Measurements from ENCODE around the gene MX2.

MX2 gene

DNA sequence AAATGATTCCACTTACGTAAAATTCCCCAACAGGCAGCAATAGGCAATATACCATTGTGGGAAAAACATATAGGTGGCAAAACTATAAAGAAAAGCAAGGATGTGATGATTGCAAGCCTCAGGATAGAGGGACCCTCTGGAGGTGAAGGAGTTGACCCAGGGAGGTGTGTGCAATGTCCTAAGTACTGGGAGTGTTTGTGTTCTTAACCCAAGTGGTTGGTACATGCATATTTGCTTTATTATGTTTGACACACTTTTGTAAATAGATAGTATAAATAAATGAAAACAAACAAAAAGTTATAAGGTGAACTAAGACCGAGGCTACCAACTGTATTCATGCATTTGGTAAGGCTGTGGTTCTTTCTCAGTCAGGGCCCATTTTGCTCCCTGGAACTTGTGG lies 71.7 kb downstream of the MX2 start:
- no peak for DNase-seq (ENCODE audit: low read depth in 2 of 2, low spot score in 1 of 2)

DNA sequence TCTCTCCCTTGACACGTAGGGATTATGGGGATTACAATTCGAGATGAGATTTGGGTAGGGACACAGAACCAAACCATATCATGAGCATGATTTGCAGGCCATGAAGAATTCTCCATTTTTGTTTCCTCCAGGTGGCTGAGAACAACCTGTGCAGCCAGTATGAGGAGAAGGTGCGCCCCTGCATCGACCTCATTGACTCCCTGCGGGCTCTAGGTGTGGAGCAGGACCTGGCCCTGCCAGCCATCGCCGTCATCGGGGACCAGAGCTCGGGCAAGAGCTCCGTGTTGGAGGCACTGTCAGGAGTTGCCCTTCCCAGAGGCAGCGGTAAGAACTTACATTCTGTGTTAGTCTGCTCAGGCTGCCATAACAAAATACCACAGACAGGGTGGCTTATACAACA lies 73.9 kb downstream of the MX2 start:
- DNase-seq (ENCODE audit: low read depth in 2 of 2, low spot score in 1 of 2), result no peak

DNA sequence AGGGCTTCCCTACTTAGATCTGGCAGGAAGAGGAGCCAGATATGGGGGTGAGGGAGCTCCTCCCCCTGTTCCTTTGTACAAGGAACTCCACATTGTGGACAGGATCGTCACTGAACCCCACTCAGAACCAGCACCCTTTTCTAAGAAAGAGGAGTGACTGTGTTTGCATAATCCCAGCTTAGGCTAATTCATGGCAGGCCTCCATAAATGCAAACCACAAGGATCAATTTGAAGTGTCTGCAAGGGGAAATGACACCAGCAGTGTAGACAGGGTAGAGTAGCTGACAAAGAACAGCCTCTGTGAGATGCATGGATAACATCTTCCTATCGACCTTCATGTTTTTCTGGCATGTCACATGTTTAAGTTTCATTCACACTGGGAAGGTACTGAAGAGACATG lies 75.9 kb downstream of the MX2 start:
- no peak for DNase-seq (ENCODE audit: low read depth in 2 of 2, low spot score in 1 of 2)

DNA sequence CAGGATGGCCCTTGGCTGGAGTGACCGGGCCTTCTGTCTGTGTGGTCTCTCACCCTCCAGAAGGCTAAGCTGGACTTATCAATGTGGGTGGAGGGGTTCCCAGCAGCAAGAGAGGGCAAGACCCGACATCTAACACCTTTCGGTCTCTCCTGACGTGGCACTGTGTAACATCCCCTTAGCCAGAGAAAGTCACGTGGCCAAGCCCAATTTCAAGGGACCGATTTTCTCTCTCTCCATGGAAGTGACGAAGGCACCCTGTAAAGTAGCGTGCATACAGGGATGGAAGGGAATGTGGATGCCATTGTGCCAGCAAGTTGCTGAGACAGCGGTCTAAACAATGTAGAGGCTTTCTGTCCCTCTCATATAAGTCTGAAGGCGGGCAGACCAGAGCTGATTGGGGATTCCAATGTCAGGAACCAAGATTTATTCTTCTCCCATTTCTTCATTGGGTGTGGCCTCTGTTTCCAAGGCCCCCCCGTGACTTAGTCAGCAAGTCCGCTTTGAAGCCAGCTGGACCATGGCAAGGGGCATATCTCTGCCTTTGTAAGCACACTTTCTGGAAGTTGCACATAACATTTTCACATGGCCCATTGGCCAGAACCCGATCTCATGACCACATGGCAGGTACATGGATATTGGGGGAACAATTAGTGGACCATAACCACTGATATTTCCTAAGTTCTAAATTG lies 76.7 kb downstream of the MX2 start:
- no peak for DNase-seq (ENCODE audit: low read depth in 2 of 2, low spot score in 1 of 2)

DNA sequence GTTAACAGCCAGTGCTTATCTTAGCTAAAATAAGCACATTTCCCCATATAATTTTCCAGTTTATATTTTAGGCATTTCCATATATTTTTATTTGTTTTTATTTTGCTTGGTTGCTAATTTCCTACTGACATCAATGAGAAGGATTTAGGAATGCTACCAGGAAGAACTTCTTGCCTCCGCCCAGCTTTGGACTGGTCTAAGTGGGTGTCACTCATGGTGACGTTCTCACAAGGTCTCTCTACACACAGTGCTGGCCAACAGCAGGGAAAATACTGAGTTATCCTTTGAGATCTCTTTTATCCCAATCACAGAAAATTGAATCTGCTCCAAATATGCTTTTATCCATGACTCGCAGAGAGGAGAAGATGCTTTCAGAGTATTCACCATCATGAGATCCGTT lies 77.4 kb downstream of the MX2 start:
- DNase-seq (ENCODE audit: low read depth in 2 of 2, low spot score in 1 of 2), result no peak

DNA sequence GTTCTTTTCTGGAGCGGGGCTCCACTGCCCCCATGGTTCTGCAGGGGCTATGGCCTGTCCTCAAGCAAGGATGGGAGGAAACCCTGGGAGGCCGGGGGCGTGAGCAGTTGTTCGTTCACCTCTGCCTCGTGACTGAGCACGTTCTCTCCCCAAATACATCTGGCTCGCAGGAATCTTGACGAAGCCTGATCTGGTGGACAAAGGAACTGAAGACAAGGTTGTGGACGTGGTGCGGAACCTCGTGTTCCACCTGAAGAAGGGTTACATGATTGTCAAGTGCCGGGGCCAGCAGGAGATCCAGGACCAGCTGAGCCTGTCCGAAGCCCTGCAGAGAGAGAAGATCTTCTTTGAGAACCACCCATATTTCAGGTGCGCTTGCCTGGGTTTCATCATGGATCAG lies 79.7 kb downstream of the MX2 start:
- DNase-seq (ENCODE audit: low read depth in 2 of 2, low spot score in 1 of 2), result no peak

DNA sequence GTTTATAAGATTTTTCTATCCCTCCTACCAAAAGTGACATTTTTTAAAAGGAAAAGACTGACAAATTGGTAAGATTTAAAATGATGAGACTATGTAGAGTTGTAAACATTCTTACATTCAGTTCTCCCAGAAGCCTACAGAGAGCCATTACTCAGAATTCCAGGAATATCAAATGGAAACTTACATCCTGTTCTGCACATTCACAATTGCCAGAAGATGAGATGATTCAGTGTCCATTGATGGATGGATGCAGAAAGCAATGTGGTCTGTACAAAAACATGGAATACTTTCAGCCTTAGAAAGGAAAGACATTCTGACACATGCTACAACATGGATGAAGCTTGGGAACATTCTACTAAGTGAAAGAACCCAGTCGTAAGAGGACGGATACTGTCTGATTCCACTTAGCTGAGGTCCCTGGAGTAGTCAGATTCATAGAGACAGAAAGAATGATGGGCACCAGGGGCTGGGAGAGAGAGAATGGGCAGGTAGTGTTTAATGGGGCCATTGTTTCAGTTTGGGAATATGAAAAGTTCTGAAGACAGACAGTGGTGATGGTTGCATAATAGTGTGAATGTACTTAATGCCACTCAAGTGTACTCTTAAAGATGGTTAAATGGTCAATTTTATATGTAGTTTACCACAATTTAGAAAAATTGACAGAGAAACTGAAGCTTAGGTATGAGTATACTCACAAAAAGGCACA lies 80.8 kb downstream of the MX2 start:
- DNase-seq (ENCODE audit: low read depth in 2 of 2, low spot score in 1 of 2), result no peak

DNA sequence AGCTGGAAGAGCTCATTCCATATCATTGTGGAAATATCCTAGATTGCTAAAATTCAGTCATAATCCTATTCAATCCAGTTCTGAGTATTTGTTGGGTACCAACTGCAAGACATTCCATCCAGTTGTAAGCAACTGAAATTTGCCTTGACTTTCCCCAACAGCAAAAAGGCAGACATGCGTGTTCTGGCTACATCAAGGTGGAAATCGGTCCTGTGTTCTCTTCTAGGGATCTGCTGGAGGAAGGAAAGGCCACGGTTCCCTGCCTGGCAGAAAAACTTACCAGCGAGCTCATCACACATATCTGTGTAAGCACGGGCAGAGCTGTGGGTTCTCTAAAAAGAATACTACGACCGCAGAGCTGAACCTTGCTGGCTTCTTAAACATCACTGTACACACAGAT lies 81.7 kb downstream of the MX2 start:
- no peak for DNase-seq (ENCODE audit: low read depth in 2 of 2, low spot score in 1 of 2)

DNA sequence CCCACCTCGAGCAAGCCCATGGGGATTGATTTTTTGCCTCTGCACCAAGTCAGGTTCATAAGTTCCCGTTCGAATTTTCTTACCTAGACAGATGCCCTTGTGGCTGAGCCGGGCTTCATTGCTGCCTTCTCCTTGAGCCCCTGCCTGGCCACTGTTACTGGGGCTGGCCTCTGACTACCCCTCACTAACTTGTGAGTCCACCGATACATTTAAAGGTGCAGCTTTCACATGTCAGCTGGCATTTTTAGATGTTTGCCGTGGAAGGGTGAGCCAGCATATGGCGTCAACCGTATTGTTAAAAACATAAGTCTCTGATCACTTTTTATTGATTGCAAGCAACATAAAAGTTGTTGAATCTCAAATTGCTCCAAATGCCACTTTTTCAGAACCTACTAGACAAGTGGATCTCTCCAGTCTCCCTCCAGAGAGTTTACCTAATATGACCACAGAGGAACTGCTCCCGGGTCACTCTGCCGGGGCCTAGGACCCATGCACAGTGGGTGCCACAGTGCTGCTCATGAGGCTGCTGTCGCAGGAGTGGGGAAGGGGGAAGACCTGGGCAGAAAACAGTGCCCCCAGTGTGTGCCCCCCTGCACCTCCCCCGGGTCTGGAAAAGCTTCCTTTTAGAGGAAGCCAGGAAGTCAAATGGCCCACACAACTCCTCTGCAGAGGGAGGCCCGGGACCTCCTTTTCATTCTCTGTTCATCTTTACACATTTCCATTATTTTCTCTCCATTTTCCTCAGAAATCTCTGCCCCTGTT lies 83.1 kb downstream of the MX2 start:
- no peak for DNase-seq (ENCODE audit: low read depth in 2 of 2, low spot score in 1 of 2)

DNA sequence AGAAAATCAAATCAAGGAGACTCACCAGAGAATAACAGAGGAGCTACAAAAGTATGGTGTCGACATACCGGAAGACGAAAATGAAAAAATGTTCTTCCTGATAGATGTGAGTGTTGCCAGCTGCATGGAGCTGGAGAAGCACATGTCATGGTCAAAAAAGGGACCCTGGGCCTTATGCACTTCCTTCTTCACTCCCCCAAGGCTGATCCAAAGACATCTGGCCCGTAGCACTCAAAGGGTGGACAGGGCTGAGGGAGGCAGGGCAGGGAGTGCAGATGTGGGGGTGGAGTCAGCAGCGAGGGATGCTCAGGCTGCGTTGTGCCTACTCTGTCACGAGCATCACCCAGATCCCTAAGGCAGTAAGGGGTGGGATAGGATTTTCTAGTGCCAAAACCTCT lies 83.6 kb downstream of the MX2 start:
- DNase-seq (ENCODE audit: low read depth in 2 of 2, low spot score in 1 of 2), result no peak

DNA sequence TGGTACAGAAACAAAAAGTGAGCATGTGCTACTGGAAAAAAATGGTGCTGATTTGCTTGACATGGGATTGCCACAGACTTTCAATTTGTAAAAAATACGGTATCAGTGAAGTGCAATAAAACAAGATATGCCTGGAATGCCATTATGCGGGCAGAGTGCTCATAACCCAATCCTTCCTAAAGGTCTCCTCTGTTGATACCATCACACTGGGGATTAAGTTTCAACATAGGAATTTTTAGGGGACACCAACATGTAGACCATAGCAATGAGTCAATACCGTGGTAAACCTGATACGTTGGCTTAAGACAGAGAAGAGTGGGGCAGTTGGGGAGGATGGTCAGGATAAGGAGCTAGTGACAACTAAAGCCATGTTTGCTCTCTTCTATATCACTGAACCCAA lies 84.8 kb downstream of the MX2 start:
- DNase-seq (ENCODE audit: low read depth in 2 of 2, low spot score in 1 of 2), result no peak

DNA sequence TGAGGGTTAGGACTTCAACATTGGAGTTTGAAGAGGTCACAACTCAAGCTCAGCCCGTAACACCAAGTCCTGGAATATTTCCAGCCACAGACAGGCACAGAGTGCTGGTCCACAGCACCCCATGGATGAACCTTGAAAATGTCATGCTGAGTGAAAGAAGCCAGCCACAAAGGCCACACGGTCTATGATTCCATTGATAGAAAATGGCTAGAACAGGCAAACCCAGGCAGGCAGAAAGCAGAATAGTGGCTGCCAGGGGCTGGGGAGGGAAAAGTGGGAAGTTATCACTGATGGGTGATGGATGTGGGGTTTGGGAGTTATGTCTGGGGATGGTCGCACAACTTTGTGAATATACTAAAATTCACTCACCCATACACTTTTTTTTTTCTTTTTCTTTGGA lies 85.5 kb downstream of the MX2 start:
- DNase-seq (ENCODE audit: low read depth in 2 of 2, low spot score in 1 of 2), result no peak

DNA sequence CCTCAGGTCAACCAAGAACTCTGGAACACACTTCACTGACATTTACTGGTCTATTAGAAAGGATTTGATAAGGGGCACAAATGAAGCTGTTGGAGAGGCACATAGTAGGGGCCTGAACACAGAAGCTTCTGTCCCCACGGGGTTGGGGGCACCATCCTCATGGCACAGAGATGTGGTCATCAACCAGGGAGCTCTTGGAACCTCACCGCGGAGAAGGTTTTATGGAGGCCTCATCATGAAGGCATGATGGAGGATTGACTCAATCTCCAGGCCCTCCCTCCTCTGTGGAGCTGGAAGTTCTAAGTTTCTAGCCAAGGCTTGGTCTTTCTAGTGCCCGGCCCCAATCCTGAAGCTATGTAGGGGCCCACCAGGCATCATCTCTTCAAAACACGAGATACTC lies 87.8 kb downstream of the MX2 start:
- no peak for DNase-seq (ENCODE audit: low read depth in 2 of 2, low spot score in 1 of 2)

DNA sequence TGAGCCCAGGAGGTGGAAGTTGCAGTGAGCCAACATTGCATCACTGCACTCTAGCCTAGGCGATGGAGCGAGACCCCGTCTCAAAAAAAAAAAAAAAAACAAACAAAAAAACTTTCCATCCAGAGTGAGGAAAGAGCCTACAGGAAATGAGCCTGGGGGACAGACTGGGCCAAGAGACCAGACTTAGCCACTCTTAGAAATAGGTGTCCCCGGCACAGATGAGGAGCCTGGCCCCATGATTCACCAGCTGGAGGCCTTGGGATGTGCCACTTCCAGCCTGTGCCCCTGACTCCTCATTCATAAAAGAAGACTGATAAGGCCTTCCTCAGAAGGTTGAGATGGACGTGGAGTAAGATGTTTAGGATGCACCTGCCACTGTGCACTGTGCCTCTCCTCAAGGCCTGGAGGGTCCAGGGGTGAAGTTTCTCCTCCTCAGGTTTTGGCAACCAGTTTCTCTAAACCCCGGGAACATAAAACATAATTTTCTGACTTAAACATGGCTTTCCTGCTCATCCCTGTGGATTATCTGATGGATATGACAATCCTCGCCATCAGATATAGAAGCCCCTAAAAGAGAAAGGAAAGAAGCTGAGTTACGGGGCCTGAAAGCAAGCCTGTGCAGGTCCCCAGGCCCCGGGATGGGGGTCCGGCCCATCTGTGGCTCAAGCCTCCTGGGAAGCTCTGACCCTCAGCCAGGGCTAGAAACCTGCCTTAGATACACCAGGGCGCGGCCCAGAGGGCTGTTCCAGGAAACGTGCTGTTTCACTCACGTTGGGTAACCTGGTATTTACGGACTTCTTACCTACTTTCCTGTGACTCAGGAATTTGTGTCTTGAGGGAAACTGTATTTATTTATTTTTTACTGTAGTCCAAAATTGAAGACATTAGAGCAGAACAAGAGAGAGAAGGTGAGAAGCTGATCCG lies 90.2 kb downstream of the MX2 start:
- no peak for DNase-seq (ENCODE audit: low read depth in 2 of 2, low spot score in 1 of 2)

DNA sequence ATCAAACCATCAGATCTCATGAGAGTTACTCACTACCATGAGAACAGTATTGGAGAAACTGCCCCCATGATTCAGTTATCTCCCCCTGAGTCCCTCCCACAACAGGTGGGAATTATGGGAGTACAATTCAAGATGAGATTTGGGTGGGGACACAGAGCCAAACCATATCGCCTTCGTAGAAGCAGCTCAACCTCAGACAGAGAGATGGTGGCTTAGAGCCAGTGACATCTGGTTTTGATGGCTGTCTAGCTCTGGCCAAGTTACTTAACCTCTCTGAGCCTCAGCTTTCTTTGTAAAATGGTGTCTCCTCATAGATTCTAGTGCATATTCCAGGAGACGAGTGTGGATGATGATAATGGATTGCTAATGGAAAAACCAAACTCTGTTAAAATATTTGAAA lies 91.4 kb downstream of the MX2 start:
- no peak for DNase-seq (ENCODE audit: low read depth in 2 of 2, low spot score in 1 of 2)

DNA sequence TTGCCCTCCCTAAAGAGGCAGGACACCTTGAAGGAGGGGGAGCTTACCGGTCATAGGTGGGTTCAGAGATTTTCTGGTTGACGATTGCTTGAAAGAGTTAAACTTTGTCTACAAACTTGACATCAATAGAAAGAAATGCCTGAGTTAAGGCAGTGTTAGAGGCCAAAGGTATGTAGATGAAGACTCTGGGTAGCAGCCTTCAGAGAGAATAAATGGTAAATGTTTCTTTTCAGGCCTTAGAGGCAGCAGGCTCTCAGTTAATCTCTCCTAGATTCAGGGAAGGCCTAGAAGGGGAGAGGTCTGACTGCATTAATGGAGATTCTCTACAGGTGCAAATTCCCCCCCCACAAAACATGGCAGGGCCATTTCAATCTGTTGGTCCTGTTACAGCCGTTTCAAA lies 91.9 kb downstream of the MX2 start:
- no peak for DNase-seq (ENCODE audit: low read depth in 2 of 2, low spot score in 1 of 2)

DNA sequence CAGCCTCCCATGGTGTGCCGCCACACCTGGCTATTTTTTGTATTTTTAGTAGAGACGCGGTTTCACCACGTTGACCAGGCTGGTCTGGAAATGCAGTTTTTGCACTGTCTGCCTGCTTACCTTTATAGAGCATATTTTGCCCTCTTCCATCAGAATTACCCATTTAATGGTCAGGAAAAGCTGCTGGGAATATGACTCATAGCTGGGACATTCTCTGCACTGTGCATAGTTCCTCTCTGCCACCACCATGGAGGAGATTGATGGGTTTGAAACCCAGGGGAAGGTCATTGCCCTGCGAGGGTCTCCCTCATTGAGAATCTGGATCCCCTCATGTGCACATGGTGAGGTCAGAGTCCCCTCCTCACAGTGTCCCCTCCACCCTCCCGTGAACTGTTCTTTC lies 96.3 kb downstream of the MX2 start:
- DNase-seq (ENCODE audit: low read depth in 2 of 2, low spot score in 1 of 2), result no peak

DNA sequence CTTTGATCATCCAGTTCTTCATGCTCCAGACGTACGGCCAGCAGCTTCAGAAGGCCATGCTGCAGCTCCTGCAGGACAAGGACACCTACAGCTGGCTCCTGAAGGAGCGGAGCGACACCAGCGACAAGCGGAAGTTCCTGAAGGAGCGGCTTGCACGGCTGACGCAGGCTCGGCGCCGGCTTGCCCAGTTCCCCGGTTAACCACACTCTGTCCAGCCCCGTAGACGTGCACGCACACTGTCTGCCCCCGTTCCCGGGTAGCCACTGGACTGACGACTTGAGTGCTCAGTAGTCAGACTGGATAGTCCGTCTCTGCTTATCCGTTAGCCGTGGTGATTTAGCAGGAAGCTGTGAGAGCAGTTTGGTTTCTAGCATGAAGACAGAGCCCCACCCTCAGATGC lies 96.7 kb downstream of the MX2 start:
- no peak for DNase-seq (ENCODE audit: low read depth in 2 of 2, low spot score in 1 of 2)

Data from stimulated activated CD8-positive, alpha-beta memory T cell treated with anti-CD3 and anti-CD28 coated beads, Interleukin-4, amount 100 ng/mL, for 4 hours (primary cell).